HCT116 (cell line): ENCODE data around the gene NPAS4. TPM values are rescaled to one million over a fixed set of nuclear protein-coding genes. Genes with fewer than 3 reads are reported as not detected.

ENCODE experiments used
- ATAC-seq: fragments of 200-7000 bp; cut with Tn5 transposase; 2 replicates; pipeline ENCODE4 v1.9.1; 2020; ENCODE audit warnings: mild to moderate bottlenecking, moderate library complexity
- BruUV-seq: library from RNA; stranded (reverse); fragments of 400-500 nt; replicated peaks from 2 replicates; lab custom pipeline; 2021; lab: Mats Ljungman, UMichigan
- CTCF ChIA-PET: fragments of 300-600 bp; sonication (Branson Sonifier 250); formaldehyde crosslinking; loops from one replicate; lab custom pipeline; 2021; ENCODE audit warnings: antibody characterized with exemption; lab: Charles Lee
- POLR2A ChIA-PET: fragments of 300-600, 350-600 bp; sonication (Branson Sonifier 250); formaldehyde crosslinking; loops from one replicate; lab custom pipeline; 2021; ENCODE audit warnings: antibody characterized with exemption; lab: Charles Lee
- RAD21 ChIA-PET, 2 experiments: fragments of 300-600 bp; sonication (Branson Sonifier 250); formaldehyde crosslinking; loops; one replicate each; lab custom pipeline; 2023; ENCODE audit warnings: low total read pairs in 2 of 2; ENCODE audit not compliant: uncharacterized antibody in 2 of 2, unreplicated experiment in 2 of 2, low non-redundant PET in 1 of 2; lab: Charles Lee
- DNase-seq: peaks from one replicate; pipeline ENCODE4 v3.0.0-alpha.2; 2010; ENCODE audit warnings: low read depth, low spot score
- H2AFZ ChIP-seq: fragments of 200-600 bp; shearing (Covaris generic), sonication (generic); 2 replicates; pipeline ENCODE4 v1.6.1; 2017; ENCODE audit warnings: low read depth, mixed run types, mixed read lengths, antibody characterized with exemption, low read length; ENCODE audit not compliant: poor library complexity, severe bottlenecking
- H3K27ac ChIP-seq: 2 replicates; pipeline ENCODE4 v1.5.1; 2012; ENCODE audit warnings: low read depth, low read length
- H3K27me3 ChIP-seq: fragments of 200-600 bp; sonication (generic); 2 replicates; pipeline ENCODE4 v1.6.1; 2016; ENCODE audit warnings: mixed run types, low read length, mixed read lengths; ENCODE audit not compliant: insufficient read depth
- H3K36me3 ChIP-seq, 2 experiments: fragments of 200-500 bp in 1 of 2; fragments of 200-600 bp in 1 of 2; sonication (Bioruptor generic) in 1 of 2; sonication (generic) in 1 of 2; 2 replicates each; pipeline versions ENCODE4 v1.5.1 to v1.6.1; 2014 to 2016; ENCODE audit warnings: low read length in 2 of 2, inconsistent platforms in 1 of 2, mixed read lengths in 1 of 2, mixed run types in 1 of 2; ENCODE audit not compliant: insufficient read depth in 2 of 2, control insufficient read depth in 1 of 2
- H3K4me1 ChIP-seq, 2 experiments: fragments of 200-600 bp in 1 of 2; sonication (generic) in 1 of 2; 2 replicates each; pipeline versions ENCODE4 v1.5.1 to v1.6.1; 2012 to 2017; ENCODE audit warnings: low read length in 2 of 2, inconsistent platforms in 1 of 2, mild to moderate bottlenecking in 1 of 2, mixed read lengths in 1 of 2, mixed run types in 1 of 2, moderate library complexity in 1 of 2; ENCODE audit not compliant: insufficient read depth in 2 of 2, control insufficient read depth in 1 of 2
- H3K4me2 ChIP-seq: fragments of 200-600 bp; sonication (generic); 2 replicates; pipeline ENCODE4 v1.6.1; 2017; ENCODE audit warnings: mixed run types, low read length, mixed read lengths
- H3K4me3 ChIP-seq, 2 experiments: fragments of 200-600 bp in 1 of 2; sonication (generic) in 1 of 2; replicated peaks in 1 of 2; 2 replicates each; pipeline ENCODE4 v1.5.1; 2011 to 2016; ENCODE audit warnings: low read length in 2 of 2, control low read depth in 1 of 2, low read depth in 1 of 2, mild to moderate bottlenecking in 1 of 2, mixed read lengths in 1 of 2, mixed run types in 1 of 2
- H3K79me2 ChIP-seq: fragments of 200-600 bp; sonication (generic); 2 replicates; pipeline ENCODE4 v1.6.1; 2017; ENCODE audit warnings: mild to moderate bottlenecking, mixed run types, low read length, moderate library complexity, mixed read lengths; ENCODE audit not compliant: insufficient read depth
- H3K9ac ChIP-seq: fragments of 200-600 bp; sonication (generic); 2 replicates; pipeline ENCODE4 v1.6.1; 2016; ENCODE audit warnings: low read length, mixed read lengths
- H3K9me2 ChIP-seq: fragments of 200-600 bp; sonication (generic), shearing (Covaris generic); 2 replicates; pipeline ENCODE4 v1.6.1; 2017; ENCODE audit warnings: mixed run types, mild to moderate bottlenecking, moderate library complexity; ENCODE audit not compliant: insufficient read depth
- H3K9me3 ChIP-seq, 2 experiments: fragments of 200-500 bp in 1 of 2; fragments of 200-600 bp in 1 of 2; sonication (Bioruptor generic) in 1 of 2; sonication (generic) in 1 of 2; 2 replicates each; pipeline ENCODE4 v1.6.1; 2014 to 2017; ENCODE audit warnings: low read length in 2 of 2, mixed read lengths in 2 of 2, inconsistent platforms in 1 of 2, low read depth in 1 of 2, mild to moderate bottlenecking in 1 of 2, mixed run types in 1 of 2, moderate library complexity in 1 of 2; ENCODE audit not compliant: control insufficient read depth in 1 of 2, insufficient read depth in 1 of 2
- H4K20me1 ChIP-seq: fragments of 200-600 bp; sonication (generic), shearing (Covaris generic); 2 replicates; pipeline ENCODE4 v1.6.1; 2017; ENCODE audit warnings: mixed run types, mild to moderate bottlenecking, moderate library complexity; ENCODE audit not compliant: insufficient read depth
- CBX3 ChIP-seq: IDR thresholded peaks from 2 replicates; pipeline ENCODE4 v1.6.1; 2012; ENCODE audit warnings: low read depth
- ELF1 ChIP-seq: IDR thresholded peaks from 2 replicates; pipeline ENCODE4 v1.6.1; 2012; ENCODE audit warnings: low read depth, borderline replicate concordance
- EZH2 ChIP-seq: fragments of 200-600 bp; sonication (generic); IDR thresholded peaks from 2 replicates; pipeline ENCODE4 v1.6.1; 2017; ENCODE audit warnings: antibody characterized with exemption, mixed run types
- EZH2phosphoT487 ChIP-seq: fragments of 200-600 bp; IDR thresholded peaks from 2 replicates; pipeline ENCODE4 v1.6.1; 2018; ENCODE audit warnings: antibody characterized with exemption, borderline replicate concordance
- JUND ChIP-seq: IDR thresholded peaks from 2 replicates; pipeline ENCODE4 v1.6.1; 2012
- POLR2AphosphoS5 ChIP-seq: IDR thresholded peaks from 2 replicates; pipeline ENCODE4 v1.6.1; 2011; ENCODE audit warnings: mild to moderate bottlenecking, low read depth, low read length, moderate library complexity
- SIN3A ChIP-seq: IDR thresholded peaks from 2 replicates; pipeline ENCODE4 v1.6.1; 2012; ENCODE audit warnings: low read depth
- SRF ChIP-seq: IDR thresholded peaks from 2 replicates; pipeline ENCODE4 v1.6.1; 2012; ENCODE audit warnings: low read depth
- TCF7L2 ChIP-seq: IDR thresholded peaks from 2 replicates; pipeline ENCODE4 v1.7.0; 2011; ENCODE audit warnings: borderline replicate concordance, inconsistent platforms; ENCODE audit not compliant: insufficient read depth, insufficient read length; ENCODE audit errors: extremely low read depth
- ZFX ChIP-seq: fragments of 450-650 bp; IDR thresholded peaks from 2 replicates; pipeline ENCODE4 v1.6.1; 2017
- intact Hi-C: fragments of 100-400 bp; cut with micrococcal nuclease; formaldehyde crosslinking; loops from 2 replicates; pipeline ENCODE4 v1.10.0; 2022
- total RNA-seq: library from RNA; stranded (reverse); gene quantifications from one replicate; pipeline ENCODE4 v1.2.1, GENCODE V29; 2021; ENCODE audit not compliant: unreplicated experiment
- TF ChIP-seq, protein P1 (sequence below), 3 experiments: fragments of 200-600 bp in 1 of 3; sonication (generic) in 1 of 3; IDR thresholded peaks in 2 of 3; conservative IDR thresholded peaks in 1 of 3; 2 replicates each; pipeline ENCODE4 v1.5.1; 2012 to 2017; ENCODE audit warnings: low read depth in 2 of 3, low read length in 2 of 3, antibody characterized with exemption in 1 of 3, borderline replicate concordance in 1 of 3, control low read depth in 1 of 3, mild to moderate bottlenecking in 1 of 3, mixed read lengths in 1 of 3, mixed run types in 1 of 3, moderate library complexity in 1 of 3; ENCODE audit not compliant: insufficient read depth in 1 of 3
- TF ChIP-seq, protein P2 (sequence below): IDR thresholded peaks from 2 replicates; pipeline ENCODE4 v1.6.1; 2012
- TF ChIP-seq, protein P3 (sequence below): IDR thresholded peaks from 2 replicates; pipeline ENCODE4 v1.6.1; 2012

NPAS4 gene
- total RNA-seq, 1 experiment from 2014 or later = not detected

DNA sequence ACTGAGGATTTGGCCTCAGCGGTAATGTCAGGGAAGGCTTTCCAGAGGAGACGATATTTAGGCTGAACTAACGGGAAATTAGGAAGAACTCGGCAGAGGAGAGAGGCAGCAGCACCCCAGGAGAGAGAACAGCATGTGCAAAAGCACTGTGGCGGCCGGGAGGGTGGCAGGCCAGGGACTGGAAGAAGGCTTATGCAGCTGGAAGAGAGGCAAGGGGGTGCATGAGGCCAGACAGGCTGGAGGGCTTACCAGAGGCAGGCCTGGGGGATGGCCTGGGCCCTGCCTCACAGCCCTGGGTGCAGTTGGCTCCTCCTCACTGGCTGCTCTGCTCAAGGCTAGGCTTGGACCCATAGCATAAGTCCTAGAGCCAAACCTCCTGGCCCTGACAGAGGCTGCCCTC is 7.7 kb upstream of the NPAS4 start:
- Histone ChIP-seq H3K27me3 (peaks cover 43% of the 10 kb centered on the region), H3K4me2 (no peak overlapping the region), H4K20me1 (no peaks in the 10 kb centered on the region), H3K4me1 (peaks cover 8 to 13% of the 10 kb centered on the region in 2 experiments), H3K9ac (no peak overlapping the region), H3K27ac (no peak overlapping the region), H3K9me2 (no peaks in the 10 kb centered on the region), H3K4me3 (no peak overlapping the region), H3K79me2 (no peaks in the 10 kb centered on the region), H3K36me3 (no peaks in the 10 kb centered on the region), H3K9me3 (no peaks in the 10 kb centered on the region), H2AFZ (no peak overlapping the region)
- RAD21 ChIA-PET = no interaction called here
- TF ChIP-seq CBX3 (no peak), SRF (no peak), EZH2 (no peak)
- TF ChIP-seq, protein P1, sequence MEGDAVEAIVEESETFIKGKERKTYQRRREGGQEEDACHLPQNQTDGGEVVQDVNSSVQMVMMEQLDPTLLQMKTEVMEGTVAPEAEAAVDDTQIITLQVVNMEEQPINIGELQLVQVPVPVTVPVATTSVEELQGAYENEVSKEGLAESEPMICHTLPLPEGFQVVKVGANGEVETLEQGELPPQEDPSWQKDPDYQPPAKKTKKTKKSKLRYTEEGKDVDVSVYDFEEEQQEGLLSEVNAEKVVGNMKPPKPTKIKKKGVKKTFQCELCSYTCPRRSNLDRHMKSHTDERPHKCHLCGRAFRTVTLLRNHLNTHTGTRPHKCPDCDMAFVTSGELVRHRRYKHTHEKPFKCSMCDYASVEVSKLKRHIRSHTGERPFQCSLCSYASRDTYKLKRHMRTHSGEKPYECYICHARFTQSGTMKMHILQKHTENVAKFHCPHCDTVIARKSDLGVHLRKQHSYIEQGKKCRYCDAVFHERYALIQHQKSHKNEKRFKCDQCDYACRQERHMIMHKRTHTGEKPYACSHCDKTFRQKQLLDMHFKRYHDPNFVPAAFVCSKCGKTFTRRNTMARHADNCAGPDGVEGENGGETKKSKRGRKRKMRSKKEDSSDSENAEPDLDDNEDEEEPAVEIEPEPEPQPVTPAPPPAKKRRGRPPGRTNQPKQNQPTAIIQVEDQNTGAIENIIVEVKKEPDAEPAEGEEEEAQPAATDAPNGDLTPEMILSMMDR (IDR thresholded peaks at IDR 0.05 in 2 of 3, conservative IDR thresholded peaks at IDR 0.05 in 1 of 3; ENCODE audit: borderline replicate concordance in 1 of 3, insufficient read depth in 1 of 3, low read depth in 2 of 3, low read length in 2 of 3) = no peak
- DNase-seq (no peak), ATAC-seq (no peak)
- CTCF ChIA-PET = no interaction called here
- intact Hi-C loops = no loop called here
- POLR2A ChIA-PET = no interaction called here
- BruUV-seq = no TSS peak

DNA sequence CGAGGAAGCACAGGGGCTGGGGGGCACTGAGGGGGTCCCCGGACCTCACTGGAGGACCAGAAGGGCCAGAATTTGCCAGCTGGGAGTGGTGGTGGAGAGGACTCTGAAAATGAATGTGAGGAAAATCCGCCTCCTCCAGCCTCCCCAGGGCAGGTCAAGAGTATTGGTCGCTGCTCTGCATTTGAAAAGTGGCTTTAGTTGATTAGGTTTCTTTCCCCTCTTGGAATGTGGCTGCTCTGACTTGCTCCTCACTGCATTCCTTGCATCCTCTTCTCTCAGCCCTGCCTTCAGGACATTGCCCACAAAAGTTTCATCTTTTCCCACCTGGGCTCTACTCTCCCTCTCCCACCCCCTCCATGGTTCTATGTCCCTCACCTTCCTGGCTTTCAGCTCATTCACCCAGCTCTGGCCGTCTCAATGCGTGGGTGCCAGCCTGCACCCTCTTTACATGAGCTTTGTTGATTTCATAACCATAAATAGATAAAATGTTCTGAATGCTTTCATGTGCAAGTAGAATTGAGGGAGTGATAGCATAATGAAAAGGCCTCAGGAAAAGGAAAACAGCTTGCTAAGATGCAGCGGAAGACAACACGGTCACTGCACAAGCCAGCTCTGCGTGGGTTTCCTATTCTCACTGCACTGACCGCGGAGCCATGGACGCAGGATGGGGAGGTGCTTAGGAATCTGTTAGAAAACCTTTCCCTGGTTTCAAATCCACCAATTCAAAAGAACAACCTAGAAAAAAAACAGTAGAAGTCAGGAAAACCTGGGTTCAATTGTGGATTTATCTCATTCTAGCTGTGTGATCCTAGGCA is 6.5 kb upstream of the NPAS4 start:
- no peak overlapping the region for H3K9ac ChIP-seq
- H3K79me2 ChIP-seq = no peaks in the 10 kb centered on the region
- DNase-seq (no peak), ATAC-seq (no peak)
- POLR2A ChIA-PET = no interaction called here
- CTCF ChIA-PET = interaction anchor here (0.7 kb wide), 1 partner anchor 31 kb away, joined by 3 read pairs; no protein-coding TSS in a partner anchor
- no peak overlapping the region for H3K4me2 ChIP-seq
- no peaks in the 10 kb centered on the region for H4K20me1 ChIP-seq
- H3K9me3 ChIP-seq = no peaks in the 10 kb centered on the region
- peaks cover 43% of the 10 kb centered on the region for H3K27me3 ChIP-seq
- H3K9me2 ChIP-seq = no peaks in the 10 kb centered on the region
- H3K27ac ChIP-seq = no peak overlapping the region
- no peak overlapping the region for H2AFZ ChIP-seq
- peaks cover 12 to 17% of the 10 kb centered on the region in 2 experiments for H3K4me1 ChIP-seq
- intact Hi-C loops = no loop called here
- RAD21 ChIA-PET = interaction anchor here in 1 of 2 experiments (0.8 kb wide), 1 partner anchor 24 kb away, joined by 3 read pairs; the partner anchor contains the start of gene MRPL11
- BruUV-seq = no TSS peak
- no peak overlapping the region for H3K4me3 ChIP-seq
- no peaks in the 10 kb centered on the region for H3K36me3 ChIP-seq
- TF ChIP-seq, protein P2, sequence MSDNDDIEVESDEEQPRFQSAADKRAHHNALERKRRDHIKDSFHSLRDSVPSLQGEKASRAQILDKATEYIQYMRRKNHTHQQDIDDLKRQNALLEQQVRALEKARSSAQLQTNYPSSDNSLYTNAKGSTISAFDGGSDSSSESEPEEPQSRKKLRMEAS = no peak
- no peak for TF ChIP-seq ZFX
- no peak for TF ChIP-seq SIN3A
- TF ChIP-seq, protein P1 (IDR thresholded peaks at IDR 0.05 in 2 of 3, conservative IDR thresholded peaks at IDR 0.05 in 1 of 3; ENCODE audit: borderline replicate concordance in 1 of 3, insufficient read depth in 1 of 3, low read depth in 2 of 3, low read length in 2 of 3) = no peak
- TF ChIP-seq, protein P3, sequence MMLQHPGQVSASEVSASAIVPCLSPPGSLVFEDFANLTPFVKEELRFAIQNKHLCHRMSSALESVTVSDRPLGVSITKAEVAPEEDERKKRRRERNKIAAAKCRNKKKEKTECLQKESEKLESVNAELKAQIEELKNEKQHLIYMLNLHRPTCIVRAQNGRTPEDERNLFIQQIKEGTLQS = no peak
- TF ChIP-seq TCF7L2 = no peak
- no peak for TF ChIP-seq JUND
- TF ChIP-seq ELF1 = no peak
- no peak for TF ChIP-seq EZH2phosphoT487
- TF ChIP-seq POLR2AphosphoS5 = no peak
